HTR-8/SVneo (cell line): ENCODE results near the gene FBXL5.

ENCODE experiments used
- DNase-seq: peaks from one replicate; pipeline ENCODE4 v3.0.0; 2011; ENCODE audit warnings: low spot score, mixed read lengths; ENCODE audit not compliant: insufficient read length
- FAIRE-seq: peaks from 2 replicates; lab custom pipeline; 2011; peaks lifted over from hg19 to GRCh38; lab: Jason Lieb, UNC

The FBXL5 gene, protein sequence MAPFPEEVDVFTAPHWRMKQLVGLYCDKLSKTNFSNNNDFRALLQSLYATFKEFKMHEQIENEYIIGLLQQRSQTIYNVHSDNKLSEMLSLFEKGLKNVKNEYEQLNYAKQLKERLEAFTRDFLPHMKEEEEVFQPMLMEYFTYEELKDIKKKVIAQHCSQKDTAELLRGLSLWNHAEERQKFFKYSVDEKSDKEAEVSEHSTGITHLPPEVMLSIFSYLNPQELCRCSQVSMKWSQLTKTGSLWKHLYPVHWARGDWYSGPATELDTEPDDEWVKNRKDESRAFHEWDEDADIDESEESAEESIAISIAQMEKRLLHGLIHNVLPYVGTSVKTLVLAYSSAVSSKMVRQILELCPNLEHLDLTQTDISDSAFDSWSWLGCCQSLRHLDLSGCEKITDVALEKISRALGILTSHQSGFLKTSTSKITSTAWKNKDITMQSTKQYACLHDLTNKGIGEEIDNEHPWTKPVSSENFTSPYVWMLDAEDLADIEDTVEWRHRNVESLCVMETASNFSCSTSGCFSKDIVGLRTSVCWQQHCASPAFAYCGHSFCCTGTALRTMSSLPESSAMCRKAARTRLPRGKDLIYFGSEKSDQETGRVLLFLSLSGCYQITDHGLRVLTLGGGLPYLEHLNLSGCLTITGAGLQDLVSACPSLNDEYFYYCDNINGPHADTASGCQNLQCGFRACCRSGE

DNA sequence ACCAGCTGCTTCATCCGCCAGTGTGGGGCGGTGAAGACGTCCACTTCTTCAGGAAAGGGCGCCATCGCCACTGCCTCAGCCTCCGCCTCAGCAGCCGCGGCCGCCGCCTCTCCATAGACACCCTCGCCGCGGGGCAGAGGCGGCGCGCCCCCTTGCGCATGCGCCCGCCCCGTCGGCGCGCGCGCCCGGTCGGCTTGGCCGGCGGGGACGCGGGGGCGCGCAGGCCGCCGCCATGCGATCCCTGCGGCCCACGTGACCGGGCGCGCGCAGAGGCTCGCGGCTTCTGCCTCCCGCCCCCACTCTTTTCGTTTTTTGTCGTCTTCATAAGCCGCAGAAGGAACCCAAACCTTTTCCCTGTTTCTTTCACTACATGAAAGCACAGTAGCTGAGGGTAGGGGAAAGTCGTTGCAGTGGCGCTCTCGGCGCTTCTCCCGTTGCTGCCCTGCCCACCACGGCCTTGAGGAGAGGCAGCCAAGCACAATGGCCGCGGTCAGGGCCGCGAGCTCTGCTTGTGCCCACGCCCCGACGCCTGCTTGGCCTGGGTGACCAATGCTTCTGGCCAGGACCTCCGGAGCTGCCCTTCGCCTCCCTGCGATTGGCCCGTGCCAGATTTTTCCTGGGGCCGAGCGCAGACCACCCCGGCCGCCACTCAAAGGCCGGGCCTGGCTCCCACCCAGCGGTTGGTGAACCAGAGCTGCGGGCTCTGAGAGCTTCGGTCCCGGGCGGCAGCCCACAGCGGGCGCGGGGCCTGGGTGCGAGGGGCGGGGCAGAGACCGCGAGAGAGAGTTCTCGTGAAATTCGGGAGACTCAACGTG lies at the start of gene FBXL5:
FBXL5 (minus strand) TSS at position 135 of the 815 bp plus-strand sequence; CDS start at position 65, 70 bp downstream.
- DNase-seq (peak; percentile 87), FAIRE-seq (peak; percentile 69)

DNA sequence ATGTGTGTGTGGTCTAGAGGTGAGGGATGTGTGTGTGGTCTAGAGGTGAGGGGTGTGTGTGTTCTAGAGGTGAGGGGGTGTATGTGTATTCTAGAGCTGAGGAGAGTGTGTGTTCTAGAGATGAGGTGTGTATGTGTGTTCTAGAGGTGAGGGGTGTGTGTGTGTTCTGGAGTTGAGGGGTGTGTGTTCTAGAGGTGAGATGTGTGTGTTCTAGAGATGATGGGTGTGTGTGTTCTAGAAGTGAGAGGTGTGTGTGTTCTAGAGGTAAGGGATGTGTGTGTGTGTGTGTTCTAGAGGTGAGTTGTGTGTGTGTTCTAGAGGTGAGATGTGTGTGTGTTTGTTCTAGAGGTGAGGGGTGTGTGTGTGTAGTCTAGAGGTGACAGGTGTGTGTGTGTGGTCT lies 49.0 kb upstream of the FBXL5 start:
- no peak for DNase-seq
- no peak for FAIRE-seq

DNA sequence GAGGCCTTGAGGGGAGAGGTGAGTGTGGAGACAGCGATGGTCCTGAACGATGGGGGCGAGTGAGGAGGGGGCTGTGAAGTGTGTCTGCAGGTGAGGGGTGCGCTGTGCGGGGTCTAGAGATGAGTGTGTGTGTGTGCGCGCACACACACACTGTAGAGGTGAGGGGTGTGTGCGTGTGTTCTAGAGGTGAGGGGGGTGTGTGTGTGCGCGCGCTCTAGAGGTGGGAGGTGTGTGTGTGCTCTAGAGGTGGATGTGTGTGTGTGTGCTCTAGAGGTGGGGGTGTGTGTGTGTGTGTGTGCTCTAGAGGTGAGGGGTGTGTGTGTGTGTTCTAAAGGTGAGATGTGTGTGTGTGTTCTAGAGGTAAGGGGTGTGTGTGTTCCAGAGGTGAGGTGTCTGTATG lies 48.3 kb upstream of the FBXL5 start:
- DNase-seq (no peak), FAIRE-seq (no peak)

DNA sequence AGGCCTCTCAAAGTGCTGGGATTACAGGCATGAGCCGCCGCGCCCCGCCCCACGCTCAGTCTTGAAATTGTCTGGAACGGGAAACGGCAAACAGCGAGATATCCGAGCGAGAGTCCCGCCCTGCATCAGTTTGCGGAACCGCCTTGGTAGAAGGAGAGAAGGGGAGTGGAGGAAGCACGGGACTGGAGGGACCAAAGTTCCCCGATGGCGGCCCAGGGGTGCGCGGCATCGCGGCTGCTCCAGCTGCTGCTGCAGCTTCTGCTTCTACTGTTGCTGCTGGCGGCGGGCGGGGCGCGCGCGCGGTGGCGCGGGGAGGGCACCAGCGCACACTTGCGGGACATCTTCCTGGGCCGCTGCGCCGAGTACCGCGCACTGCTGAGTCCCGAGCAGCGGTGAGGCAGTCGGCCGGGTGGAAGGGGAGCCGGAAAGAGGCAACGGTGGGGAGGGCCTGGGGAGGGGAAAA lies 47.8 kb upstream of the FBXL5 start, which contains the start of gene BST1:
BST1 (plus strand) TSS at position 125 of the 463 bp plus-strand sequence; CDS start at position 205, 80 bp downstream.
- DNase-seq = no peak
- FAIRE-seq = no peak

DNA sequence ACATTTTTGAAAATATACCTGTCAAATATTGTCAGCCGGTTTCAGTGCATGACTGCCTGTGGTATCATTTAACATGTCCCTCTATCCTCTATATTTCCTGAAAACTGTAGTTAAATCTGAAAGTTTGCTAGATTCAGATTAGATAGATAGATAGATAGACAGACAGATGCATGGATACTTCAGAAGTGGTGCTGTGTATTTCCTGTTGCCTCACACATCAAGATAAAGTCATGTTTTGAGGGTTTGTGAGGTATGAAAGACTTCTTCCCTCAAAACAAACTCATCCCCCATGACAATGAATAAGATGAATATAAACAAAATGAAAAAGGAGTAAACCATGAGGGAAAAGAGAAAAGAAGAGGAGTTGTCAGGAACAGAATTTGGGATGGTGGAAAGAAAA lies 41.7 kb upstream of the FBXL5 start:
- no peak for FAIRE-seq

DNA sequence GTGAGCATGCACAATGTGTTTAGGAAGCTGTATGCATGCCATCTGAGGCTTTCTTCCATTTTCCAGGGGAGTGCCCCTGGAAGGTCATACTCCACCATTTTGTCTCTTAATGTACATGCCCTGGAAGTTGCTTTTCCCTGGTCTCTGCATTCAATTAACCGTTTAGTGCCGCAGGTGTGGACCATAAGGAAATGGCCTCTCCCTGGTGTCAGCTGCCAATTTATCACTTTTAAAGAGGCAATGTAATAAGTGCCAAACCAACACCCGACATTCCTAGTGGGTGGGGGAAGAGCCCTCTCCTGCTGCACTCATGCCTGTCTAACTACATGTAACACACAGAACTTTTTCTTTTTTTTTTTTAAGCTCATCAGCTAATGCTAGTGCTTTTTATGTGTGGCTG lies 40.6 kb upstream of the FBXL5 start:
- FAIRE-seq (no peak), DNase-seq (no peak)

More for the DNA sequence above, 41.7 kb upstream of the FBXL5 start:
- no peak for DNase-seq

DNA sequence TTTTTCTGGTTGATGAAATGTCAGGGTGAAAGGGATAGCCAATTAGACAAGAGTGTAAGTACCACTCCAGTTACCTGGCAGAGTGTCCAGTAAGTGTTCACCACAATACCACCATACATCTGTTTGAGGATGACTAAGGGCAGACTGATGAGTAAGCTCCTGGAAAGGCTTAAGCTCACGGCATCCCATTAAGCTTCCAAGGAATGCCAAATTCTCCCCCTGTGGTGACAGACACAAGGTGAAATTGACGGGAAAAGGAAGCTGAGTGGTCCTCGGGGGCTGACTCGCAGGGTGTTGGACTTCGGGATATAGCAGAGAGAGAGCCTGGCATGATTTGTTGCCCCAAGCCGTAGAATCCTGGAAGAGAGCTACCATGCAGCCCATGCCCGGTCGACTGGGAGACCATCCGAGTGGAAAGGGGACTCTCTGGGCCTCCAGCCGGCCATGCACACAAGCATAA lies 40.1 kb upstream of the FBXL5 start:
- DNase-seq = peak; percentile 59
- FAIRE-seq = peak; percentile 92

DNA sequence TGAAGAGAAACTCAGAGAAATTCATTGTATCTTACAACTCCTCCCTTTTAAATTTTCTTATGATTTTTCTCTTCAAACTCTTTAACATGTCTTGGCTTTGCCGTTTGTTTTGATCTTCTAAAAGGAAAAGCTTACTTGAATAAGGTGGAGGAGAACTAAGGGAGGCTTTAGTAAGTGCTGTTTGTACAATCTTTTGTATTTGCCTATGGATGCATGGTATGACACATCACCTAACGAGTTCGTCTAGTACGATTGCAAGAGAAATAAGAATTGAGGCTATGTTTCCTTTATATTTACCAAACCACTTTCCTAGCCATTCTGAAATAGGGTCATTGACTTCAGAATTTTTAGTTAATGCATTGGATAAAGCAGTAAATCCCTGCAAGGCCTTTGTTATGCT lies 39.3 kb upstream of the FBXL5 start:
- no peak for DNase-seq
- no peak for FAIRE-seq

DNA sequence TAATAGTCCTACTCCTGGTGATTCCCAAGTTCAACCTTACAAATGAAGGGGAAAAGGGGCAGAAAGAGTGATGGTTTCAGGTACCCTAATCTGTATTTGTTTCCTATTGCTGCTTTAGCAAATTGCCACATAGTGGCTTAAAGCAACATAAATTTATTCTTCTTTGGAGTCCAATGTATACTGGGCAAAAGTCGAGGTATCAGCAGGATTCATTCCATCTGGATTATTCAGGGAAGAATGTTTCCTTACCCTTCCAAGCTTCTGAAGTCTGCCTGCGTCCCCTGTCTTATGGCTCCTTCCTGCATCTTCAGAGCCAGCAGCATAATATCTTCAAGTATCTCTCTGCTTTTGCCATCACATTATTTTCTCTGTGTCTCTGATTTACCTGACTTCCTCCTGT lies 37.4 kb upstream of the FBXL5 start:
- FAIRE-seq (no peak), DNase-seq (no peak)

DNA sequence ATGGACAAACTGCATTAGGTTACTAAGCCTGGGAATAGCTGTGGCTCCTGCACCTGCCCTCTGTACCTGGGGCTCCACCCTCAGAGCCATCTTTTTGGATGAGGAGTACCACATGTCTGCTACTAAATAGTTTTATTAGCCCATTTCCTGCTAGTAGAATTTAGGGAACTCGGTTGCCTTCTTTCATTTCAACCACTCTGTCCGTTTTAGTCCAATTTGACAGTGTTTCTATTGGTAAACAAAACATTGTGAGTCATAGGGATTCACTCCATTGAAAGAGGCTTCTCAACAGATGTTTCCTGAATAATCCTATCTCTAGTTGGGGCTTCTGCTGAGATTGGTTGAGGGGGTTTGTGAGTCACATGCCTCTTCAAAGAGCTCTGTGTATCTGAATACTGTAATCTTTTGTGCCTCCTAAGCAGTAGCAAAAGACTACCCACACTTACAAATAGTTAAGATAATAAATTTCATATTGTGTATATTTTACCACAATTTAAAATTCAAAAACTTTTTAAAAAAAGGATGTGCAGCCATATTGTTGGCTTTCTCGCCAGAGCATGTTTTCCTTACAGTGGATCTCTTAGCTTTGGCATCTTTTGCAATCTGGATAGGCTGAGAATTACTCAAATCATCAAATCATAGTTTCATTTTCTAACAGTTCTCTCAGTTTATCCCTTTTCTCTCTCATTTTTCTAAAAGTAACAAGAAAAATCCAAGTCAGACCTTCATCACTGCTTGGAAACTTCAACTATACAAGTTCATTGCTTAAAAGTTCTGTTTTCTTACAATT lies 36.4 kb upstream of the FBXL5 start:
- no peak for DNase-seq
- no peak for FAIRE-seq

DNA sequence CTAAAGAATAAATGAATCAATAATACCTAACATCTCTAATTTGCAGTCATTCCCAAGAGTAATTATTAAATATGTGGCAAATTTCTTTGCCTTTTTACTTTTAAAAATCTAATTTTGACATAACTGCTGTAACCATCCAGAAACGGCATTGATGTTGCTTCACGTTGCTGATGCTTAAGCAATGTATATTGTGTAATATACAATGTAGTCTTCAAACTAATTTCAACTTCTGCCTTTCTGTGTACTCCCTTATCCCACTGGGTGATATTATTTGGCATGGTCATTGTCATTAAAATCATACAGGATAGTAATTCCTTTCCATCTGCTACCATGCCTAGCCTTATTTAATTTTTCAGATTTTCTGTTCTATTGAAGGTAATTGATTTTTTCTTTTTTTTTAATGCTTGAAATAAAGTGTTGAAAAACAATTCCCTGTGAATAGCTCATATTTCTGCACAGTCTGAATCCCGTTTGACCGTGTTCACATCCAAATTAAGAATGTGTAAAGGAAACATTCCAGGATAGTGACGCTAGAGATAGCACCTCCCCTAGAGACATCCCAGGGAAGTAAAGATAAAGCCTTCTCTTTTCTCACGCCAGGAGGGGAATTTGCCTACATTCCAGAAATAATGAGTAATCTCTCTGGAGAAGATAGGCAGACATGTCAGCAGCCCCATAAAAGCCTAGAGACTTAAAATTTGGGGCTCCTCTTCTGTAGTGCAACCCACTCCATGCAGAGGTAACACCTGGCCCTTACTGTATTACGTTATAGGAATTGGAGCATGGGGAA lies 35.1 kb upstream of the FBXL5 start:
- FAIRE-seq (no peak), DNase-seq (peak; percentile 63)

DNA sequence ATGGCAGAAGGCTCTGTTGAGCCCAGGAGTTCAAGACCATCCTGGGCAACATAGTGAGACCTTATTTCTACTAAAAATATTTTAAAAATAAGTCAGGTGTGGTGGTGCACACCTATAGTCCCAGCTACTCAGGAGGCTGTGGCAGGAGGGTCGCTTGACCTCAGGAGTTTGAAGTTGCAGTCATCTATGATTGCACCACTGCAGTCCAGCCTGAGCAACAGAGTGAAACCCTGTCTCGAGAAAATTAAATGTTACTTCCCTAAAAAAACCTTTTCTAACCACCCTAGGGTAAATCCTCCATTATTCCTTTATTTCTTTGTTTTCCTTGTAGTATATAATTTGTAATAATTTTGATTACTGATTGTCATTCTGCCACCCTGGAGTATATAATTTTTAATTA lies 34.4 kb upstream of the FBXL5 start:
- FAIRE-seq (no peak), DNase-seq (no peak)

DNA sequence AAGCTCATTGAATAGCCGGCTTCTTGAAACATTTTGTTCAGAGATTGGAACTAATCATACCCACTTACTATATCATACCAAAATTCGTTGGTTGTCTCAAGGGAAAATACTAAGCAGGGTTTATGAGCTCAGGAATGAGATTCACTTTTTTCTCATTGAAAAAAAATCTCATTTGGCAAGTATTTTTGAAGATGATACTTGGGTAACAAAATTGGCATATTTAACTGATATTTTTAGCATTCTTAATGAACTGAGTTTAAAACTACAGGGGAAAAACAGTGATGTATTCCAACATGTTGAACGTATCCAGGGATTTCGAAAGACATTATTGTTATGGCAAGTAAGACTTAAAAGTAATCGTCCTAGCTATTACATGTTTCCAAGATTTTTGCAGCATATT lies 32.9 kb upstream of the FBXL5 start:
- FAIRE-seq = no peak
- DNase-seq = no peak

DNA sequence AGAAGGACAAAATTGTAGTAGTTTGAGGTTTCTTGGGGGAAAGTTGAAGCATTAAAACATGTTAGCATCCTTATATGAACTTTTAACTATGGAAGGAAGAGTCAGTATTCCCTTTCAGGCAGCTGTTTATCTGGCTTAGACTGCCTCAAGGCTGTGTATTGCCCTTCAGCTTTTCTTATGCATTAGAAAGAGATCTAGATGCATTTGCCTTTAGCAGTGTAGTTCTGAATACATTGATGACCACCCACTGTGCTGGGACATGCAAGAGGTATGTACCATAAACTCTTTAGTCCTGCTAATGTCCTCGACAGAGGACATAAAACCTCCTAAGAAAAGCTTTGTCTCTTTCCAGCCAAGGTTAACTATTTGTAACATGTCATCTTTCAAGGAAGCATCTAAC lies 29.3 kb upstream of the FBXL5 start:
- FAIRE-seq = no peak
- no peak for DNase-seq

DNA sequence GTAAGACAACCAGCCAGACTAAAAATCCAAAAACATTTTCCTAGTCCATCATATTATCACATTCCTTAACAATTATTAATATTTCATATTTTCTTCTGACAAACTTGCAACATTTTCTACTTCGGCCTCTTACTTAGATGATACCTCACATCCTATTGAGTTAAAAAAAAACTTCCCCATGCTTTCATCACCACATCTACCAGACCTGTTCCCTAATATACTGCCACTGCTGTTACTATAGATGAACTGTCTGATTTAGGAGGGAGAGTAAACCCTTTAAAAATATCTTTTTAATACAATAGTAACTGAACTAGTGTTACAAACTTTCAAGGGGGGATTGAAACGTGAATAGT lies 28.0 kb upstream of the FBXL5 start:
- no peak for FAIRE-seq
- DNase-seq = no peak

DNA sequence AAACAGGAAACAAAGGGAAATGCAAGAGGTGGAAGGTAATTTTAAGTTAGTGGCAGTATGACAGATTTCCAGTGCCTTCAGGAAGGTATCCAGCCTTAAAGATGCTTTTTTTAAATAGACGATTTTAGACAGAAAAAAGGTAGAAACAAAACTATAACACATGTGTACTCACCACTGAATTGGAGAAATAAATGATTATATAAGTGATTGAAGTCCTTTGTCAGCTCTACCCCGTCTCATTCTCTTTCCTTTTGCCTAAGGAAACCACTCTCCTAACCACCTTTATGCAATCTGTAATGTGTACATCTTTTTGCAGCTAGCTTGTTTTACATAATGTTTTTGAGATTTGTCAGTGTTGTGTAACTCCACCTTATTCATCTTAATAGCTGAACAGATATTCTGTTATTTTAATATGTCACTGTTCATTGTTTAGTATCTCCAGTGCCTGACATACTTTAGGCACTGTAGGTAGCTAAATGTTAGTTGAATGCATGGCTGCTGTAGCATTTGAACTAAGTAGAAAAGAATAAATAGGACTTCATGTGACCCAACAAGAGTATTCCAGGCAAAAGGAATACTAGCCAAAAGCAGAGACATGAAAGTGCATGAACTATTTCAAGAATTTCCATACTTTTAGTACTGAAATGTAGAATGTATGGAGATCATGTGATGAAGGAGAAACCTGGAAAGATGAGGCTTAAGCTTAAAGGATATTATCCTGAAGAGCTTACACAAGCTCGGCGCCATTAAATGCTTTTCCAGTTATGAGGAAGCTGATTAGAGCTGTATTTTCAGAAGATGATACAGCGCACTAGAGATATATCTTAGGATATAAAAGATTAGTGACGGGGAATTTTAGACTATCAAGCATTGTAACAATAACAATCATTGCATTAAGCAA lies 27.3 kb upstream of the FBXL5 start:
- FAIRE-seq = no peak
- DNase-seq = no peak

DNA sequence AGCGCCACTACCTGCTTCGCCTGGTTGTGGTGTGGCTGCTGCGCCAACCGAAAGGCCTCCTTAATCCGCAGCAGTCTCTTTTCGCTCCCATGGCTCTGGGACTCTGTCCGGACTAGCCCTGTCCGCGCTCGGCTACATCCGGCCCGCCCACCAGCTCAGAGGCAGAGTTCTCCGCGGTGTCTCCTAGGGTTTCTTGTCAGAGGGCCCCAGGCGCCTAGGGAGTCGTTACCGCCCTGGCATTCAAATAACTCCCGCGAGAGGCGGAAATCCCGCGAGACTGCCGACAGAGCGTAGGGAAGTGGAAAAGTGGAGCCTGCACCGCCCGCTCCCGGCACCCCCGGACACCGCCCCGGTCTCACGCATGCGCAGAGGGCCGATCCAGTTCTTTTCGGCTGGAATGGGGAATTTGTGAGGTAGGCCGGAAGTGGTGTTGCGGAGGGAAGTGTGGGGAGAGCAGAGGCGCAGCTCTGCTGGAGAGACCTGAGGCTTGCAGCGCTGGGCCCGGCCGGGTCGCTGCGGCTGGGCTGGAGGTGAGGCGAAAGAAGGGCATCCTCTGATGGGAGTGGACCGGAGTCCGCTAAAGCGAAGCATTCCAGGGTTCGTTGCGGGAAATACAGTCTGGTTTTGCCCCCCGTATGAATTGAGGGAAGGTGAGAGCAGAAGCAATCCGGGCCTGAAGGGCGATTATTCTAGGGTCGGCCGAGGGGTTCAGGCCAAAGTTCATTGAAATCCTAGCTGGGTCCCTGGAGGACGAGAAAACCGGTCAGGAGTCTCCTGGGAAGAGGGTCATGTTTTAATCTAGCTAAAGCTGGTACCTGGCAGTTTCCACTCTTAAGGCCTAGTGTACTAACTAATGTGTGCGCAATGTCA lies 26.4 kb upstream of the FBXL5 start, which contains the start of gene FAM200B:
FAM200B (plus strand) TSS at position 456 of the 870 bp plus-strand sequence. CDS start 5,151 bp downstream, outside the sequence.
- peak; percentile 96 for DNase-seq

More for the DNA sequence above, 26.4 kb upstream of the FBXL5 start, which contains the start of gene FAM200B:
- peak; percentile 95 for FAIRE-seq
